Amniotic epithelial cell (primary cell): ENCODE results near the gene CSTF2T.
"Not testable (repeated sequence)": the region's sequence is repeated elsewhere in the genome, so short reads cannot be mapped to it uniquely, and the experiment has no call there.

Source experiments
- DNase-seq: peaks from one replicate; pipeline ENCODE4 v3.0.0-alpha.2; 2010; ENCODE audit warnings: low read depth

The CSTF2T gene

DNA sequence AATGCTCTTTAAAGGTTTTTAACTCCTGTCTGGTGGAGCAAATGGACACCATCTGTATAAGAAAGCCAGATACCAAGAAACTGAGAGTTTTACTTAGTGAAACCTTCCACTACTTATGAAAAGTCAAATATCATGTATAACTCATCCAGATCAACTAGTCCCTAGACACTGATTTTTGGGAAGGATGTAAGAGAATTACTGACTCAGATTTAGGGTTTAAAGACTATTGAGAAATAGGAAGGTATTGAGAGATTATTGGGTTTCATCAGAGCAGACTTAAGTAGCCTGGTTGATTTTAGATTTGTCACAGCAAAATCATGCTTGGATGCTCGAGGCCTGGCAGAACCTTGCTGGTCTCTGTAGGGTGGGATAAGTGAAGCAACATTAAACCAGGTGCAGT is 3.1 kb downstream of the CSTF2T start:
- no peak for DNase-seq

DNA sequence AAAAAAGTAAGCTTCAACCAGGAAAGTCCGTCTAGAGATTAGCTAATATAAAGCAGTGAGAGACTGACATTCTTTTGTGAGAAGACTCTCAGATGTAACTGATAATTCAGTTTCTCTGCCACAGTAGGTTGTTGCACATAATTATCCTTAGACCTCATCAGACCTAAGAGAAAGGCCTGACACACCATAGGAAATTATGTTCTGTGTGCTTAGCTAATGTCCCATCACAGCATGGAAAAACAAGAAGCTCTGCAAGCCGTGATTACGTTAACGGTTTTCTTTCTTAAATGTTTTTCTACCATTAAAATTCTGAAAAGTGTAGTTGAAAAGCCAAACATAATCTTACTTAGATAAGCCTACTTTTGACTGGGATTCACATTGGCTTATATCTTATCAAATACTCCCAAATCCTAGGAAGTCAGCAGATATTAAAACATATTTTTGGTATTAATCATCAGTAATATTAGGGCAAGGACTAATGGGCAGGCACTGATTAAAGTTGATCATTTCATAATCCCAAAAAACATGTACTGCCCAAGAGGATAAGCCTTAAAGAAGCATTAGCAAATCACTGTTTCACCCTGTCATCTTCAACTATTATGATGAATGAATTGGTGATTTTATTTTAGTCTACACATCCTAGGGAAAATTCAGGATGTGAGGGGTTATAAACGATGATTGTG is 5.2 kb downstream of the CSTF2T start:
- peak; percentile 71 for DNase-seq

DNA sequence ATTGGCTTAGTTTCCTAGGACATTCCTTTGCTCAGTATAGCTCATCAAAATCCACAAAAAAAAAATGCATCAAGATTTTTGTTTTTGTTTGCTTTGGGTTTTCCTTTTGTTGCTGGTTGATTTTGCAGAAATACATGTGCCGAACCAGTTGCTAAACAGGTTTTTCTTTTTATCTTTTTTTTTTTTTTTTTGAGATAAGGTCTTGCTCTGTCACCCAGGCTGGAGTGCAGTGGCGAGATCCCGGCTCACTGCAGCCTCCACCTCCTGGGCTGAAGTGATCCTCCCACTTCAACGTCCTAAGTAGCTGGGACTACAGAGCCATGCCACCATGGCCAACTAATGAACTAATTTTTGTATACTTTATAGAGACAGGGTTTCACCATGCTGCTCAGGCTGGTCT is 8.3 kb downstream of the CSTF2T start:
- DNase-seq: no peak

DNA sequence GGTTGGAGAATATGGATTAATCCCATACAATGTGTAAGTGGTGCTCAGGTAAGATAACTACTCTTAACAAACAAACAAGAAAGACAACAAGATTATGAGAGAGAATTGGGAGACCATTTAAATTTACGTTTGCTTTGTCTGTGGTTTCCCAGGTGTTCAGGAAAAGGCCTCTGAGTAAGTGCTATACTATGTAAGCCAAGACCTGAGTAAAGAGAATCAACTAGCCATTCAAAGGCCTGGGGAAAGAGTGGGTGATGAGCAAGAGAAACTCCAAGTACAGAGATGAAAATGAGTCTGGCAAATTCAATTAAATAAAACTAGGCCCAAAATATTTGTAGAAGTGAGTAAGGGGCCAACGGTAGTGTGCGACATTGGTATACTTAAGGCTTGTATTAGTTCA is 9.9 kb downstream of the CSTF2T start:
- no peak for DNase-seq

DNA sequence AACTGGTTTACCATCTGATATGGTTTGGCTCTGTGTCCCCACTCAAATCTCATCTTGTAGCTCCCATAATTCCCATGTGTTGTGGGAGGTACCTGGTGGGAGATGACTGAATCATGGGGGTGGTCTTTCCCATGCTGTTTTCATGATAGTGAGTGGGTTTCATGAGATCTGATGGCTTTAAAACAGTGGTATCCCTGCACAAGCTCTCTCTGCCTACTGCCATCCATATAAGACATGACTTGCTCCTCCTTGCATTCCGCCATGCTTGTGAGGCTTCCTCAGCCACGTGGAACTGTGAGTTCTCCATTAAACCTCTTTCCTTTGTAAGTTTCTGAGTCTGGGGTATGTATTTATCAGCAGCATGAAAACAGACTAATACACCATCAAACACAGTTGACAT is 10.6 kb downstream of the CSTF2T start:
- DNase-seq: not testable (repeated sequence)

DNA sequence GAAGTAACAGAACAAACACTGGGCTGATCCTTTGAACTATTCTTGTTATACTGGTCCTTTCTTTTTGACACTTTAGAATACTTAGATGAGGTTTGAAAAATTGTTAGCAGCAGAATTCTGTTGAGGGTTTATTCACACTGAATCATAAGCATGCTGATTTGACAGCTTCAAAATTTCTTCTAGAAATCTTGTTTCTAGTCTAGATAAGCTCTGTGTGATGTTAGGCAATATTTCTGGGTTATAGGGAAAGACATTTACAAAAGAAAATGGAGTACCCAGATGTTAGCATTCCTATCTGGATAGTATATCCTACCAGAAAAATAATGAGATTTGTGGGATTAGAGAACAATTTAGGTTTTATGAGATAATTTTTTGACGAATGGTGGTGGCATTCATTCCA is 12.1 kb downstream of the CSTF2T start:
- peak; percentile 52 for DNase-seq

DNA sequence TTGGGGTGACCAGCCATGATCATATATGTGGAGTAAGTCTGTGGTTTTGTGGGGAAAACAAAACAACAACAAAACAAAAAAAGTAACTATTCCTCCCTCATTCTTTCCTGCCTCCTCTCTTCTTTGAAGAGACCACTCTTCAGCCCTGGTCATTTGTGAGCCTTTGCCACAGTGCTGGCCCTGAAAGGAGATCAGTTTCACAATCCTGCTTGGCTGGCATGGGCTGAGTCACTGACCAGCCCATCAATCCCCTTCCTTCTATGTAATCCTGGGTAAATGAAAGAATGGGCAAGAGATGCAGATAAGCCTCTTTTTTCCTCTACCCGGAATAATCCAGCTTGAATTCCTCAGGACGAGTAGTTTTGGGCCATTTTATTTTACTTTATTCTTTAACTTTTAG is 13.6 kb downstream of the CSTF2T start:
- DNase-seq: peak; percentile 65

DNA sequence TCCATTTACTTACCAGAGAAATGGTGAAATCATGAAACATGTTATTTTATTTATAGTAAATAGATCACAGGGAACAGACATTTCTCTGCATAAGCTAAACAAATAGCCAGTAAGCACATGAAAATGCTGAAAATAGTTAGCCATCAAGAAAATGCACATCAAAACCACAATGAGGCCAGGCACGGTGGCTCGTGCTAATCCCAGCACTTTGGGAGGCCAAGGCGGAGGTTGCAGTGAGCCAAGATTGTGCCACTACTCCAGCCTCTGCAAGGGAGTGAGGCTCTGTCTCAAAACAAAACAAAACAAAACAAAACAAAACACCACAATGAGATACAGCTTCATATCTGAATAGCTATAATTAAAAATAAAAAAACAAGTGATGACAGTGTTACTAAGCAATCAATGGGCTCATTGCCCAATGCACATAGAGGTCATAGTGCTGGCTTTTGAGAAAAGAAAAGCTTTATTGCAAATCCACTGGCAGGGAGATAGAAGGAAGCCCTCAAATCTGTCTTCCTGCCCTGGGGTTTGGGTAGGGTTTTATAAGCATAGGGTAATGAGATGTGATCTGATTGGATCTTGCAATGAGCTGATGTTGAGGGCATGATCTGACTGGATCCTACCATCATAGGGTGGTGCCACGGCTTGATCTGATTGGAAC is 16.2 kb downstream of the CSTF2T start:
- DNase-seq: peak; percentile 84

DNA sequence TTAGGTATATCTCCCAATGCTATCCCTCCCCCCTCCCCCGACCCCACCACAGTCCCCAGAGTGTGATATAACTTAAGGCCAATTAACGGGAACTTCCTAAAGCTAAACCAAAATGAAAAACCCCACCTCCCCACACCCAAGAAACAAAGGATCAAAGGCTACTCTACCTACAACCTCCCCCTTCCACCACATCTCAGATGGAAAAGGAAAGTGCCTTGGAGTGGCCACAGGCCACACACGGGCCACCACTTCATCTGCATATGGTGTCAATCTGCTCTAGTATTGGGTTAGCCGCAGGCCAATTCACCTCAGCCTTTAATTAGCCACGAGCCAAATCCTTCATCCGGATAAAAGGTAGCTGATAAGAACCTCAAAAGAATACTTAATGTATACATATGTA is 19.6 kb downstream of the CSTF2T start:
- DNase-seq: no peak

DNA sequence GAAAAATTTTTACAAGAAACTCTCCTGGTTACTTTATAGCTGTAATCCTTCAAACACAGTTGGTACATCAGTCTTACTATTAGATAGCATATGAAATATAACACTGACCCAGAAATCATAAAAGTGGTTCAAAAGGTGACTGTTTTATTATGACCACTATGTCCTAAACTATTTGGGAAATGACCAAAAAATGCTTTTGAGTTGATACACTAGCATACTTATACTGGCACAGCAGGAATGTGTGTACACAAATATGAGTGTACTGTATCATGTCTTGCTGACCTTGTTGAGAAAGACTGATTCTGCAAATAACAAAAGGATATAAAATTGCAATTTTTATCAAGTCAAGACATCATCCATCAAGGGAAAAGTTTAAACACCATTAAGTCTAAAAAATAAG is 24.3 kb downstream of the CSTF2T start:
- peak; percentile 22 for DNase-seq

DNA sequence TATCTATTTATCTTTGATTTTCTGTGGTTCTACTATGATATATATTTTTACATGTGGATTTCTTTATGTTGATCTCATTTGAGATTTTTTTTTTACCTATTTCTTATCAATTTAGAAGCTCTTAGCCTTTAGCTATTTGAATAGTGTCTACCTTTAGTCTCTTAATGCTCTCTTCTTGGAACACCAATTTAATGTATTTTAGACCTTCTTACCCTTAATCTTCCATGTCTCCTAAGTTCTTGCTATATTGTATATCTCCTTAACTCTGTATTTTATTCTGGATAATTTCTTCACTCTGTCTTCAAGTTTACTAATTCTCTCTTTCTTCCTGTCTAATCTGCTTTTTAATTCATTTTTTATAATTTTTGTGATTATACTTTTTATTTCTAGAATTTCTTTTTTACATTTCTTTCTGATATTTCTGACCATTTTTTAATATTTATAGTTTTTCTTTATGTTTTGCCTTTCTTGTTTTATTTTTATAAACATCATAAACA is 27.3 kb downstream of the CSTF2T start:
- no peak for DNase-seq

DNA sequence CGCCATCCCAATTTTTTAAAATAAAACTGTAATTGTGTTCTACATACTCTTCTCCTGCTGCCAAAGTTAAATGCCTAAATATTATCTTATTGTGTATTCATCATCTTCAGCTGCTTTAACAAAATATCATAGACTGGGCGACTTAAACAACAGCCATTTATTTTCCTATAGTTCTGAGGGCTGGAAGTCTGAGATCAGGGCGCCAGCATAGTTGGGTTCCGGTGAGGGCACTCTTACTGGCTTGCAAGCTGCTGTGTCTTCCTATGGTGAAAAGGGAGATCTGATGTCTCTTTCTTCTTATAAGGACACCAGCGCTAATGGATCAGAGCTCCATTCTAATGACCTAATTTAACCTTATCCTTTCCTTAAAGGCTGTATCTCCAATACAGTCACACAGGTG is 30.4 kb downstream of the CSTF2T start:
- DNase-seq: no peak

DNA sequence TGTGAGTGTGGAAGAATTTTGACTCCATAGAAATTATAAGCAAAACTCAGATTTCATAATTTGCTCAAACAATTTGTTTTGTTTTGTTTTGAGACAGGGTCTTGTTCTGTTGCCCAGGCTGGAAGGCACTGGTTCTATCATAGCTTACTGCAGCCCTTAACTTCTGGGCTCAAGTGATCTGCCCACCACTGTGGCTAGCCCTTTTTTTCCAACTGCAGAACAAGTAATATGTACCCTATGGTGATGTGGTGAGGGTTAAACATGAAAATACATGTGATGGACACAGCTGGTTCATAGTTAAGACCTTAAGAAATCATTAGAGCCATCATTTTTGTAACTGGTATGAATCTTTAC is 31.1 kb downstream of the CSTF2T start:
- DNase-seq: no peak

DNA sequence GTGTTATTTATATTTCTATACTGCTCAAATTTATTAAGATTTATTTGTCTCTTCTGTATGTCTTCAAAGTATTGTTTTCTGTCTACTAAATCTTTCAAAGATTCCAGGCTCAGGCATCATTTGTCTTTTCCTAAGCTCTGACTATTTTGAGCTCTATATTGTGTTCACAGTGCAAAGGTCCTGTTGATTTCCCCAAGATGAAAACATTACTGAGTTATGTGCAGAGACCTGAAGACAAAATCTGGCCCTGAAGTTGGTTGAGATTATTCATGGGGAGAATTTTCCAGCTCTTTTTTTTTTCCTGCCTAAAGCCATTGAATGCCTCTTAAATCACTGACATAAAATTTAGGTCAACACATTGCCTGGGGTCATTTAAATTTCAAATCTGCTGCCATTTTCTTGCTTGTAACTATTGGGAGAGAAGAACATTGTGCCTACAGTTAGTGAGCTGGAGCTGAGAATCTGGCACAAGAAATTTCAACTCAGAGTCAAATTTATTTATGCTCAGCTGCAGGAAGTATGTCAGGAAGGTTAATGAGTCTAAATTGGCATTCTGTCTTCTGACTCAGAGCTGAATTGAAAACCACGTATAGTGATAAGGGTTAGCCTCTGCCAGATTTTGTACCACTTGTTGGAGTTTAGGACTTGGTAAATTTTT is 31.6 kb downstream of the CSTF2T start:
- DNase-seq: peak; percentile 58

DNA sequence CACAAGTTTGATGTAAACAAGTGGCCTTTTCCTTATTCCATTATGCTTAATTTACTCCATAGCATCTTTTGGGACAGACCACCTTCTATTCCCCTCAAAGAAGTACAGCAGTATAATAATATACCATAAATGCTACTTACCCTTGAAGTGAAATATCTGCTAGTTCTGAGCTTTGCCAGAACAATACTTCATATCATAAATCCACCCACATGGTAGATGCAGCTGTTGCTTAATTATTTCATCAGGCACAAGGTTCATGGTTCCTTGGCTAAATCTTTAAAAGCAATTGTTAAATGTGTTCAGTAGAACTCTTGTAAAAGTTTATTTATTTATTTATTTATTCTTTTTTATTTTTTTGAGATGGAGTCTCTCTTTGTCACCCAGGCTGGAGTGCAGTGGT is 32.9 kb downstream of the CSTF2T start:
- DNase-seq: peak; percentile 34

DNA sequence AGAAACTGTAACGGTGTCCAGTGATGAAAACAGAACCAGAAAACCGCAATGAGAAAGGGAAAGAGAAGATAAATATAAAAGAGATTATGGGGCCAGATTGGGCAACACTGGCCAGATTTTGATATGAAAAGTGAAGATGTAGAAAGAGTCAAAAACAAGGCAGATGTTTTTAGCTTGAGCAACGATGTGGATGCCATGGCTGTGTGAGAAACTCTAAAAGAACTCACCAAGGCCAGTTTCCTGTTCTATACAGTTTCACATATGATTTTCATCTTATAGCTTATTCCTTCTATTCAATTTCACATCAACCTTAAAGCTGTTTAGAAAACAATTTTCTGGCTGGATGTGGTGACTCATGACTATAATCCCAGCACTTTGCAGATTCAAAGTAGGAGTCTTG is 36.3 kb downstream of the CSTF2T start:
- DNase-seq: peak; percentile 17

DNA sequence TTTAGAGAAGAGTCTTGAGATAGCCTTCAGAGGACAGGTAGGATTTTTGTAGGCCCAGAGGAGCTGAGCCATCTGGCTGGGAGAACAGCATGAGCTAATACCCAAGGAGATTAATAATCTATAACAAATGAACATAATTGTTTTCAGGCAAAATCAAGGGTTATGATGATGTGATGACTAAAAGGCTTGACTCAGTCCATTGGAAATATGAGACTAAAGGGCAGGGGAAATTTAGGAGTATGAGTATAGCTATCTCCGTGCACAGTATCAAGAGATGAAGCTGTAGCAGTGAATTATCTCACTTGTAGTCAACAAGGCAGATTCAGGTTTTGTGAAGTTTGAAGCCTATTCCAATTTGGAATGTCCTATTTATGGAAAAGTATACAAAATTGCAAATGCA is 40.1 kb downstream of the CSTF2T start:
- no peak for DNase-seq

DNA sequence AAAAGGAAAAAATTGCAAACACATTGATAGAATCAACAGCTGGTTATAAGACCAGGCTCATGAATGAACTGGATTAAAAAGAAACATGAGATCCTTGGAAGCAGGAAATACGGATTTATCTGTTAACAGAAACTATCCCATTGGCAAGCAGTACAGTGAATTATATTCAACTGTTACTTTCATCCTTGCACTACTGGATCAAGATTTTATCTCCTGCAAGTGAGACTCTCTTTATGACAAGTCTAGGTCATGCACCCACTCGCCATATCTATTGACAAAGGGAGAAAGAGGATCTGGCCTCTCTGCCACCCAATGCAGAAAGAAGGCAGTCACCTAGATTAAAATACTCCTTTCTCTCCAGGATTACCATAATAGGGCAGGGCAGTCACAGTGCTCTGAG is 41.4 kb downstream of the CSTF2T start:
- no peak for DNase-seq

DNA sequence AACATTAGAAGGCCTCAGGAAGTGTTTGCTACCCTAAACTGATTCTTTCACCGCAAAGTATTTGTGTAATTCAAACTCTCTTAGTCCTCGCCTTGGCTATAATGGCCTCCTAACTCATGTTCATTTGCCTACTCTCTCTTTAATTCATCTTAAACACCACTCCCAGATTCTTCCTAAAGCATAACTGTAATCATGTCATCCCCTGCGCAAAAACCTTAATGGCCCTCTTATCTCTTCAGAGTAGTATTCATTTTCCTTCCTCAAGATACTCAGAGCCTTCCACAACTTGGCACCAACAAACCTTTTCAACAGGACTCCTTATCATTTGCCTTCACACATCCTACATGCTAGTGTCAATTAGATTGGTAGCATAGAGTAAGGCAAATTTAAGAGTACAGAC is 42.9 kb downstream of the CSTF2T start:
- DNase-seq: no peak

DNA sequence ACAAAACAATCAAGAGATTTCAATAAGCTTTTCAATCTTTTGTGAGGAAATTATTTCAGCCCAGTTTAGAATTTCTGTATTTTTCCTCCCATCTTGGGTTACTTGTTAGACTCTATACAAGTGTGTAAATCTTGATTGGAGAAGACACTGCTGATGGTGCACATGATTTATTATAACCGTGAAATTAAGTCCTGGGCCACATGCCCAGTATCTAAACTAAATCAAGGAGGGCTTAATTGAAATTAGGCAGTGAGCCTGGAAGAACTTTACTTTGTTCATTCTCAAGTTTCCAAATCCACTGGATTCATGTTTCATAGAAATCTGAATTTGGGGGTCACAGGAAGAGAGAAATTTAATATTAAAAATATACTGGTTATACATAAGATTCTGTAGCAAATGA is 44.5 kb downstream of the CSTF2T start:
- DNase-seq: no peak

DNA sequence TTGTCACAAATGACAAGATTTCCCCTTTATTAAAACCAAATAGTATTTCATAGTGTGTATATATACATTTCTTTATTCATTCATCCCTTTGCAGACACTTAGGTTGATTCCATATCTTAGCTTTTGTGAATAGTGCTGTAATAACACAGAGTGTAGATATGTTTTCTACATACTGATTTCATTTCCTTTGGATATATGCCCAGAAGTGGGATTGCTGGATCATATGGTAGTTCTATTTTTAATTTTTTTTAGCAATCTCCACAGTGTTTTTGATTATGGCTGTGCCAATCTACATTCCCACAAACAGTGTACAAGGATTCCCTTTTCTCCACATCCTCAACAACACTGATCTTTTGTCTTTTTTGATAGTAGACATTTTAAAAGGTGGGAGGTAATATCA is 46.4 kb downstream of the CSTF2T start:
- DNase-seq: no peak

DNA sequence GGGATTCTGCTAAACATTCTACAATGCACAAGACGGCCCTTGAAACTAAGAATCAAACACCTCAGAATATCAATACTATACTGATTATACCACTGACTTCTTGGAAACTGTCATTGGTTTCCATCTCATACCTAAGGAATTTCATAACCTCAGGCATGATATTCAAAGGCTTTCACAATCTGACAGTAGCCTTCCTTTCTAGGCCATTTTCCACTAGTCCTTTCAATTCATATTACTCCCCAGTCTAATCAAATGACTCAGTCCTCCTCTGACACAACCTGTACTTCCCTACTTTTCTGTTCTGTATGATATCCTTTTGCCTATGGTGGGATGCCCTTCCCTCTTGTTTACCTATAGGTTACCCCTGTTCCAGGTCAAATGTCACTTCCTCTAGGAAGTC is 48.3 kb downstream of the CSTF2T start:
- DNase-seq: peak; percentile 55

DNA sequence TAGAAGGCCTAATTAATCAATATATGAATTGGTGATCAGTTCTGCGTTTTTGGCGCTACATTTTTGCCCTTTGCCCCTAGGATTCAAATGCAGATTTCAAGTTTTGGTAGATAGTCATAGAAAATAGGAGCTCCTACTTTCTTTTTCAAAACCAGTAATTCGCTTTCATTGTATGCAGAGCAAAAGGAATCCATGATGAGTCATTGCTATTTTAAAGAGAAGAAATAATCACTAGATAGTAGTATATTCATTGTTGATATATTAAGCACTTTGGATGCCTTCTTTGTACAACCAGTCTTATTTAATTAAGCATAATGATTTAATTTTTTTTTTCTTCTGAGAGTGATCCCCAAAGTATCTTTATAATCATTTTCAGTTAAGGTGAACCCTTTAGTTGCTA is 50.3 kb downstream of the CSTF2T start:
- no peak for DNase-seq
